HFFc6 (cell line): Measurements from ENCODE around the gene CBFA2T2. TPM values are rescaled to one million over a fixed set of nuclear protein-coding genes. Genes with fewer than 3 reads are reported as not detected.
"Not testable (repeated sequence)": the region's sequence is repeated elsewhere in the genome, so short reads cannot be mapped to it uniquely, and the experiment has no call there.

ENCODE experiments used
- DNase-seq: peaks from one replicate; pipeline ENCODE4 v3.0.0-alpha.2; 2018
- H3K27ac Mint-ChIP-seq: 2 replicates; pipeline ENCODE4 v1.8.0; 2020; ENCODE audit warnings: mild to moderate bottlenecking, mixed read lengths
- H3K27me3 Mint-ChIP-seq: 2 replicates; pipeline ENCODE4 v1.8.0; 2021; ENCODE audit warnings: mild to moderate bottlenecking, moderate library complexity, mixed read lengths; ENCODE audit not compliant: insufficient read depth
- H3K36me3 Mint-ChIP-seq: 2 replicates; pipeline ENCODE4 v1.8.0; 2021; ENCODE audit warnings: low read depth, mixed read lengths
- H3K4me1 Mint-ChIP-seq: 2 replicates; pipeline ENCODE4 v1.8.0; 2020; ENCODE audit warnings: low read depth, mixed read lengths
- H3K4me3 Mint-ChIP-seq: 2 replicates; pipeline ENCODE4 v1.8.0; 2020; ENCODE audit warnings: mild to moderate bottlenecking, moderate library complexity, mixed read lengths
- H3K9me3 Mint-ChIP-seq: 2 replicates; pipeline ENCODE4 v1.8.0; 2020; ENCODE audit warnings: mild to moderate bottlenecking, mixed read lengths
- CTCF ChIP-seq: fragments of 200-600 bp; sonication (generic); IDR thresholded peaks from 2 replicates; pipeline ENCODE4 v1.5.0; 2021; ENCODE audit warnings: antibody characterized with exemption, mild to moderate bottlenecking
- total RNA-seq, 6 experiments: library from RNA; stranded (reverse); fragmentation: NEBNext Ultra II Directional; extraction: Animal tissue kit (Norgen Biotek cat#: 25700); gene quantifications; 2 replicates in 1 of 6; 3 replicates in 5 of 6; pipeline ENCODE4 v1.2.3, GENCODE V29; 2021

CBFA2T2 gene
- total RNA-seq, 6 experiments from 2014 or later = 7.0 to 9.1 (median 8.0) TPM

DNA sequence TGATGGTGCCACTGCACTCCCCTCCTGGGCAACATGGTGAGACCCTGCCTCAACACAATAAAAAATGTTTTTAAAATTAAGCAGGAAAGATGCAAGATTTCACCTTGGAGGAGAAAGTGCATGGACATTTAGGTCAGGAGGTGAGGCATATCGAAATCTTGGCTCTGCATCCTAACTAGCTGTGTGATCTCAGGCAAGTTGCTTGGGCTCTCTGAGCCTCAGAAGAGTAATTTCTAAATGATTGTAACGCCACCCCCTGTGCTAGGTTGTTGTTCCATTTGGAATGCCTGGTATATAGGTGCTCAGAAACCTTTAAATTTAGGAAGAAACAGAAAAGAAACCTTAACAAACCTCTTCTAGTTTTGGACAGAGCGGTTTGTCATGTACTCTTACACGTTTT, 136.3 kb downstream of the CBFA2T2 start:
- no peak for DNase-seq
- Mint-ChIP-seq H3K9me3 (no peaks in the 10 kb centered on the region), H3K4me1 (no peaks in the 10 kb centered on the region), H3K27ac (no peak overlapping the region), H3K36me3 (peaks cover 21% of the 10 kb centered on the region; the same call in 1 of the 2 replicates), H3K4me3 (no peak overlapping the region), H3K27me3 (no peaks in the 10 kb centered on the region)
- no peak for TF ChIP-seq CTCF

- Mint-ChIP-seq H3K9me3 (no peaks in the 10 kb centered on the region), H3K36me3 (peaks cover 21% of the 10 kb centered on the region; the same call in 1 of the 2 replicates), H3K4me3 (no peak overlapping the region), H3K27me3 (no peaks in the 10 kb centered on the region), H3K4me1 (no peaks in the 10 kb centered on the region), H3K27ac (no peak overlapping the region)
- no peak for TF ChIP-seq CTCF
- DNase-seq = no peak
Measured at GRCh38 chr20:33627577-33628216, 137.8 kb downstream of the CBFA2T2 start.

DNA sequence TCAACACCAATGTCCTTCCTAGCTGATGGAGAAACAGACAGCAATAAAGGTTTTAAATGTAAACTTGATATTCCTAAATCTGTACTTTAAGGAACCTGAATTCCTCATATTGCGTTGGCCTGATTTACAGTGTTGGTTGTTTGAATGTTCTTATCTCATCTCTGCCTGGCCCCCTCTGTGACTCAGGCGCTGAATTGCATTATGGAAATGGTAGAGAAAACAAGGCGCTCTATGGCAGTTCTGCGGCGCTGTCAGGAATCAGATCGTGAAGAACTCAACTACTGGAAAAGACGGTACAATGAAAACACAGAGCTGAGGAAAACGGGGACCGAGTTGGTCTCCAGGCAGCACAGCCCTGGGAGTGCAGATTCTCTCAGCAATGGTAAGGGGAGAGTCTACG, 139.6 kb downstream of the CBFA2T2 start:
- H3K4me1 Mint-ChIP-seq = no peaks in the 10 kb centered on the region
- no peak for DNase-seq
- no peak overlapping the region for H3K4me3 Mint-ChIP-seq
- no peaks in the 10 kb centered on the region for H3K9me3 Mint-ChIP-seq
- H3K36me3 Mint-ChIP-seq = peaks cover 18% of the 10 kb centered on the region; the same call in 1 of the 2 replicates
- H3K27ac Mint-ChIP-seq = no peak overlapping the region
- H3K27me3 Mint-ChIP-seq = no peaks in the 10 kb centered on the region
- TF ChIP-seq CTCF = no peak

- Mint-ChIP-seq H3K9me3 (no peaks in the 10 kb centered on the region), H3K4me3 (no peak overlapping the region), H3K27ac (no peak overlapping the region), H3K36me3 (peaks cover 15% of the 10 kb centered on the region; the same call in 1 of the 2 replicates), H3K27me3 (no peaks in the 10 kb centered on the region), H3K4me1 (no peaks in the 10 kb centered on the region)
- TF ChIP-seq CTCF = no peak
- no peak for DNase-seq
Measured at GRCh38 chr20:33629979-33630378, 140.1 kb downstream of the CBFA2T2 start.

DNA sequence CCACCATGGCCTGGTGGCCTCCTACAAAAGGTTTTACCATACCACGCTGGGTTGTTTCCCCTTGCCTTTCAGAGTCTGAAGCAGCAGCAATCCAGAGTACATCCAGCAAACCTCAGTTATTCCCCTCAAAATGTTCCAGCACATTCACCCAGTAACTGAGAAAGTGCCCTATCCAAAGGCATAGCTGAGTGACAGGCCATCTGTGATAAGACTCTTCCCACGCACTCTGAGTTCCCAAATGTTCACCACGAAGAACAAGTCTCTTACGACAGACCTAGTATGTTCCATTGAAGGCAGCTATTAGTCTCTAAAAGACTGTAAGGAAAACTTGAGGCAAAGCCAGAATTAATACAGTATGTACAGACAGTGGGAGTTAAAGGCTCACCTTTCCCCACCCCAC, 140.6 kb downstream of the CBFA2T2 start:
- H3K4me3 Mint-ChIP-seq = no peak overlapping the region
- H3K27me3 Mint-ChIP-seq = no peaks in the 10 kb centered on the region
- H3K27ac Mint-ChIP-seq = no peak overlapping the region
- no peaks in the 10 kb centered on the region for H3K9me3 Mint-ChIP-seq
- TF ChIP-seq CTCF = no peak
- H3K36me3 Mint-ChIP-seq = peaks cover 11% of the 10 kb centered on the region; the same call in 1 of the 2 replicates
- H3K4me1 Mint-ChIP-seq = no peaks in the 10 kb centered on the region
- no peak for DNase-seq

DNA sequence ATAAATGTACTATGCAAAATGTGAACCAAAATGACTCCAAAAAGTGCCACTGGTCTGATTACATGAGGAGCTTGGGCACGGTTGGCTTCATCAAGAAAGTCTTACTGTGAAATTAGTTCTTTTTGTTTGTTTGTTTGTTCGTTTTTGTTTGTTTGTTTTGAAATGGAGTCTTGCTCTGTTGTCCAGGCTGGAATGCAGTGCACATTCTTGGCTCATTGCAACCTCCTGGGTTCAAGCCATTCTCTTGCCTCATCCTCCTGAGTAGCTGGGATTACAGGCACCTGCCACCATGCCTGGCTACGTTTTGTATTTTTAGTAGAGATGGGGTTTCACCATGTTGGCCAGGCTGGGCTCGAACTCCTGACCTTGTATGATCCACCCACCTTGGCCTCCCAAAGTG, 142.0 kb downstream of the CBFA2T2 start:
- not testable (repeated sequence) for H3K4me1 Mint-ChIP-seq, DNase-seq, H3K9me3 Mint-ChIP-seq, H3K36me3 Mint-ChIP-seq, H3K27ac Mint-ChIP-seq, H3K27me3 Mint-ChIP-seq, H3K4me3 Mint-ChIP-seq
